Fibroblast of lung (primary cell): ENCODE measurements around the gene CENPN.

Source experiments
- CTCF ChIP-seq, 2 donors: IDR thresholded peaks in 1 of 2; conservative IDR thresholded peaks in 1 of 2; 1 replicate in 1 of 2; 2 replicates in 1 of 2; pipeline ENCODE4 v1.5.1; 2011 to 2012; ENCODE audit warnings: low read length in 2 of 2, control low read depth in 1 of 2, inconsistent platforms in 1 of 2, low read depth in 1 of 2, mild to moderate bottlenecking in 1 of 2
- EZH2 ChIP-seq: IDR thresholded peaks from 2 replicates; pipeline ENCODE4 v1.5.1; 2012; ENCODE audit warnings: low read length, control low read depth, mild to moderate bottlenecking; ENCODE audit errors: missing control alignments

GRCh38 chr16:81035975-81036750, 29.1 kb downstream of the CENPN start:
- TF ChIP-seq CTCF (conservative IDR thresholded peaks at IDR 0.05 in 1 of 2, IDR thresholded peaks at IDR 0.05 in 1 of 2; ENCODE audit: low read depth in 1 of 2, low read length in 2 of 2) = no peak
- no peak for TF ChIP-seq EZH2
